Epidermal melanocyte (primary cell): ENCODE results near the gene SNED1.
A peak's percentile ranks its signal among the peaks of the same experiment; 100 is the strongest.

Experiments used
- DNase-seq: peaks from one replicate; pipeline ENCODE4 v3.0.0; 2011; ENCODE audit warnings: low spot score; ENCODE audit not compliant: insufficient read length

The SNED1 gene

GRCh38 chr2:240997856-240998705 lies at the start of gene SNED1:
Gene SNED1, plus strand, starts transcription at chr2:240998618. Its CDS starts 220 bp downstream, at chr2:240998838.
- no peak for DNase-seq

GRCh38 chr2:240948905-240949790 lies 49.3 kb upstream of the SNED1 start:
- DNase-seq, result no peak

- no peak for DNase-seq
Observed at GRCh38 chr2:240949791-240950705, 48.4 kb upstream of the SNED1 start.

GRCh38 chr2:240951045-240951594 lies 47.3 kb upstream of the SNED1 start:
- no peak for DNase-seq

GRCh38 chr2:240952496-240953246 lies 45.7 kb upstream of the SNED1 start:
- DNase-seq, result no peak

- peak; percentile 59 for DNase-seq
Observed at GRCh38 chr2:240953426-240954410, 44.7 kb upstream of the SNED1 start.

GRCh38 chr2:240954436-240955305 lies 43.7 kb upstream of the SNED1 start:
- no peak for DNase-seq

- DNase-seq, result no peak
Observed at GRCh38 chr2:240955306-240956170, 42.9 kb upstream of the SNED1 start.

- no peak for DNase-seq
Observed at GRCh38 chr2:240956171-240956934, 42.1 kb upstream of the SNED1 start.

GRCh38 chr2:240956935-240957655 lies 41.3 kb upstream of the SNED1 start:
- DNase-seq, result no peak

- DNase-seq, result peak; percentile 52
Observed at GRCh38 chr2:240957656-240958365, 40.6 kb upstream of the SNED1 start.

- no peak for DNase-seq
Observed at GRCh38 chr2:240958366-240959213, 39.8 kb upstream of the SNED1 start.

- no peak for DNase-seq
Observed at GRCh38 chr2:240959214-240959940, 39.0 kb upstream of the SNED1 start.
